Activated T-cell treated with anti-CD3 and anti-CD28 coated beads, Interleukin-2, amount 50 U/mL, for 4 hours (primary cell): Measurements from ENCODE around the gene TNRC18. TPM values are rescaled to one million over a fixed set of nuclear protein-coding genes. Genes with fewer than 3 reads are reported as not detected.
"Not testable (repeated sequence)": the region's sequence is repeated elsewhere in the genome, so short reads cannot be mapped to it uniquely, and the experiment has no call there.

Experiments
- ATAC-seq, 2 donors: fragments of 200-7000 bp; cut with Tn5 transposase; one replicate each; pipeline ENCODE4 v1.10.0; 2021
- DNase-seq: peaks from one replicate; pipeline ENCODE4 v3.0.0-alpha.2; 2020
- H3K27me3 Mint-ChIP-seq: one replicate; pipeline ENCODE4 v1.8.0; 2021; ENCODE audit warnings: low read depth, mixed read lengths
- H3K36me3 Mint-ChIP-seq: one replicate; pipeline ENCODE4 v1.8.0; 2022; ENCODE audit warnings: mixed read lengths; ENCODE audit not compliant: insufficient read depth
- H3K4me1 Mint-ChIP-seq: one replicate; pipeline ENCODE4 v1.8.0; 2021; ENCODE audit warnings: low read depth, mixed read lengths
- H3K4me3 Mint-ChIP-seq: one replicate; pipeline ENCODE4 v1.8.0; 2021; ENCODE audit warnings: mild to moderate bottlenecking, moderate library complexity, mixed read lengths
- H3K9me3 Mint-ChIP-seq: one replicate; pipeline ENCODE4 v1.8.0; 2021; ENCODE audit warnings: mixed read lengths
- total RNA-seq, 3 donors: library from RNA; stranded (reverse); gene quantifications; one replicate each; pipeline ENCODE4 v1.2.1, GENCODE V29; 2021

TNRC18 gene
- total RNA-seq = 10 to 100 TPM; 45.4 to 55.2 (median 48.4) TPM

DNA sequence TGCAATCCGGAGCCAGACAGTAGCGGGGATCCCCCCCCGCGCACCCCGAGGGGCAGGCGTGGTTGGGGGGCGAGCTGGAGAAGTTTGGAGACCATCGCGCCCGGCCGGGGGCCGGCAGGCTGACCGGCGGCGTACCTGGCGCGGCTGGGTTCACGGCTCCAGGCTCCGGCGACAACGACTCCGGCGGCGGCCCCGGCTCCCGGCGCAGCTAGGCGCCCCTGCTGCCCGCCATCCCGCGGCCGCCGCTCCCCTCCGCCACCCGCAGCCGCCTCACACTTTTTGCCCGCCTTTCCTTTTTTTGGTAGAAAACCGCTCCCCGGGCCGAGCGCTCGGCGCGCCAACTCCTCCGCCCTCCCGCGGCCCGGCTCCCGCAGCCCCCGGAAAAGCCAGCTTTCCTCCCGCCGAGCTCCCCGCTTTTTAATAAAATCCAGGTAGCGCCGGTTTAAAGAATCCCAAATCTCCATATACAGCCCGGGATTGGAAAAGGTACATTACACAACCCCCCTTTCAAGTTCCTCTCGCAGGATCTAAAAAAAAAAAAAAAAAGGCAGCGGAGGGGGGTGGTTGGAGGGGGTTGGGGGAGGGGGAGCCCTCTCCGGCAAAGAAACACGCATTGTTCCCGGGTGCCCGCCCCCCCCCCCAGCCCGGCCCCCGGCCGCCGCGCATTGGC lies at the start of gene TNRC18:
TNRC18 (minus strand) TSS at position 529 of the 670 bp plus-strand sequence. CDS start 2,588 bp downstream, outside the sequence.
- H3K27me3 Mint-ChIP-seq = peaks cover 64% of the 10 kb centered on the region
- no peak for DNase-seq
- H3K4me1 Mint-ChIP-seq = peaks cover 47% of the 10 kb centered on the region
- no peaks in the 10 kb centered on the region for H3K9me3 Mint-ChIP-seq
- H3K4me3 Mint-ChIP-seq = peak within 1 kb of the TSS; percentile 76
- H3K36me3 Mint-ChIP-seq = no peaks in the 10 kb centered on the region
- ATAC-seq = no peak

DNA sequence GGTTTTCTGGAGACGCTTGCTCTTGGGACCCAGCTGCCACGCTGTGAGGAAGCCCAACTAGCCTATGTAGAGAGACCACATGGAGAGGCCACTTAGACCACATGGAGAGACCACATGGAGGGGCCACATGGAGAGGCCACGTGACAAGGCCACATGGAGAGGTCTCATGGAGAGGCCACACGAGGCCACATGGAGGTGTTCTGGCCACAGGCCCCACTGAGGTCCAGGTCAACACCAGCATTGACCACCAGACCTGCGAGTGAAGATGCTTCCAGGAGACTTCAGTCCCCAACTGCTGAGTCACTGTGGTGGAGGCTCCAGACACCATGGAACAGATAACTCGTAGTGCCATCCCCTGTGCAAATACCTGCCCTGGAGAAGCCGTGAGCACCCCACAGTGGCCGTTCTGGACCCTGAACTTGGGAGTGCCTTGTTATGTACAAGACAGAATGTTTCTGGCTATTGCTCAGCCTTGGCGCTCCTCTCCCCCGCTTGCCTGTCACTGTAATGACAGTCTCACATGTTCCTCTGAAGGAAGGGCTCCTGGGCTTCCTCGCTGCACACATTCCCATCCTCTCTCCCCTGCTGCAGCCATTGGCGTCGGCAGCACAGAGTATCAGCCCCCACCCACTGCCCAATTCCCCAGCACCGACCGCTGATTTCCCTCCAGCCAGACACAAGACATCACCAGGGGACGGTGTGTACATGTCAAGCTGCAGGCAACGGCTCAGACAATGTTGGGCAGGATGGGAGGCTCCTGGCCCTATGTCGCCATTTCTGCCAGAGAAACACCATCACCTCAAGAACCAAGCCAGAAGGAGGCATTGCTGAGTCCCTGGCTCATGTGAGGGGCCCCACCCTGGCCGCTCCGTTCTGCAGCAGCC lies 49.0 kb upstream of the TNRC18 start:
- DNase-seq (no peak), ATAC-seq (no peak)
- no peaks in the 10 kb centered on the region for H3K4me1 Mint-ChIP-seq

GRCh38 chr7:5471623-5472022 lies 48.0 kb upstream of the TNRC18 start:
- not testable (repeated sequence) for DNase-seq, H3K36me3 Mint-ChIP-seq, ATAC-seq, H3K27me3 Mint-ChIP-seq, H3K4me1 Mint-ChIP-seq, H3K9me3 Mint-ChIP-seq, H3K4me3 Mint-ChIP-seq

More for the DNA sequence above, 49.0 kb upstream of the TNRC18 start:
- Mint-ChIP-seq H3K9me3 (no peaks in the 10 kb centered on the region), H3K4me3 (no peak overlapping the region), H3K27me3 (no peaks in the 10 kb centered on the region), H3K36me3 (peaks cover 6% of the 10 kb centered on the region)

- no peak for ATAC-seq
- Mint-ChIP-seq H3K9me3 (no peaks in the 10 kb centered on the region), H3K36me3 (peaks cover 6% of the 10 kb centered on the region), H3K4me3 (no peak overlapping the region), H3K4me1 (no peaks in the 10 kb centered on the region), H3K27me3 (no peaks in the 10 kb centered on the region)
- DNase-seq = no peak
Observed at GRCh38 chr7:5470816-5471215, 47.2 kb upstream of the TNRC18 start.

GRCh38 chr7:5470167-5470532 lies 46.5 kb upstream of the TNRC18 start:
- peaks cover 6% of the 10 kb centered on the region for H3K36me3 Mint-ChIP-seq
- ATAC-seq (no peak), DNase-seq (no peak)
- H3K4me1 Mint-ChIP-seq = no peaks in the 10 kb centered on the region
- no peaks in the 10 kb centered on the region for H3K27me3 Mint-ChIP-seq
- no peaks in the 10 kb centered on the region for H3K9me3 Mint-ChIP-seq
- no peak overlapping the region for H3K4me3 Mint-ChIP-seq

DNA sequence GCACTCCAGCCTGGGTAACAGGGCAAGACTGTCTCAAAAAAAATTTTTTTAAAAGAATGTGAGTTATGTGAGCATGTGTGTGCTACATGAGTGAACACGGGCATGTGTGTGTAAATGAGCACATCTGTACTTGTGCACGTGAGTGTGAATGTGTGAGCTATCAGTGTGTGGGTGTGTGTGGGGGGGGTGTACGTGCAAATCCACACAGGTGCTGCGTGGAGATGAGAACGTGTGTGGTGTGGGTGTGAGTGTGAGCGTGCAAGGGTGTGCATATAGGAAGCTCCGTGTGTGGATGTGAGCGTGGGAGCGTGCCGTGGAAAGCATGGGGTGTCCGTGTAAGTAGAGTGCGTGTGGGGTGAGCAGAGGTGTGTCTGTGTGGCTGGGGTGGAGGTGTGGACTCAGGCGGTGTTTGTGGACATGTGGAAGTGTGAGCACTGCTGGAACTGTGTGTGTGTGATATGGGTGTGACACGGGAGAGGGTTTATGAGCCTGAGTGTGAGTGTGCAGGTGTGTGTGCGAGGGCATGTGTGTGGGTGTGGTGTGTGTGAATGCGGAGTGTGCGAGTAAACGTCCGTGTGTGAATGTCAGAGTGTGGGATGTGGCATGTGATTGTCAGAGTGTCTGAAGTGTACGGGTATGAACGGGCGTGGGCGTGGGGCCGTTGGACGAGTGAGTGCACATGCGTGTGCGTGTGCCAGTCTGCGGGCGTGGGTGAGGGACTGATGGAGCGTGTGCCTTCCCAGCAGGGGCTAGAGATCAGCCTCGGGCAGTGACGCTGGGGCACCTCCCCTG lies 45.9 kb upstream of the TNRC18 start:
- no peaks in the 10 kb centered on the region for H3K9me3 Mint-ChIP-seq
- DNase-seq = no peak
- peaks cover 6% of the 10 kb centered on the region for H3K36me3 Mint-ChIP-seq
- ATAC-seq = no peak
- no peaks in the 10 kb centered on the region for H3K4me1 Mint-ChIP-seq
- H3K27me3 Mint-ChIP-seq = no peaks in the 10 kb centered on the region
- H3K4me3 Mint-ChIP-seq = no peak overlapping the region

- Mint-ChIP-seq H3K4me1 (no peaks in the 10 kb centered on the region), H3K9me3 (no peaks in the 10 kb centered on the region), H3K4me3 (no peak overlapping the region), H3K27me3 (no peaks in the 10 kb centered on the region), H3K36me3 (peaks cover 6% of the 10 kb centered on the region)
- no peak for ATAC-seq
- DNase-seq = no peak
Observed at GRCh38 chr7:5467645-5468044, 44.0 kb upstream of the TNRC18 start.

DNA sequence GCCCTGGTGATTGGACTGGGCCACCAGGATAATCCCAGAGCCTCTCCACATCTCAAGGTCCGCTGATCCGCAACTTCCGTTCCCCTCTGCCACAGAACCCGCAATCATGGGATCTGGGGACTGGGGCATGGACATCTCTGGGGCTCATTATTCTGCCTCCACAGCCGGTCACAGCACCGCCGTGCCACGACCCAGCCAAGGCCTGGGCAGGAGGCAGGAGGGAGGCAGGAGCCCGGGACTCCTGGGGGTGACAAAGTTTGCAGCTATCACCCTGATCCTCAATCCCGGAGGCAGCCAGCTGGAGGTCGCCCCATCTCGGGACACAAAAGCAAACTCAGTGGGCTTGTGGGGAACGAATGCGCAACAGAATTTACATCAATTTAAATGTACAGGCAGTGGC lies 42.9 kb upstream of the TNRC18 start:
- no peaks in the 10 kb centered on the region for H3K27me3 Mint-ChIP-seq
- no peak for DNase-seq
- H3K9me3 Mint-ChIP-seq = no peaks in the 10 kb centered on the region
- H3K4me3 Mint-ChIP-seq = no peak overlapping the region
- peaks cover 6% of the 10 kb centered on the region for H3K36me3 Mint-ChIP-seq
- no peak for ATAC-seq
- no peaks in the 10 kb centered on the region for H3K4me1 Mint-ChIP-seq

DNA sequence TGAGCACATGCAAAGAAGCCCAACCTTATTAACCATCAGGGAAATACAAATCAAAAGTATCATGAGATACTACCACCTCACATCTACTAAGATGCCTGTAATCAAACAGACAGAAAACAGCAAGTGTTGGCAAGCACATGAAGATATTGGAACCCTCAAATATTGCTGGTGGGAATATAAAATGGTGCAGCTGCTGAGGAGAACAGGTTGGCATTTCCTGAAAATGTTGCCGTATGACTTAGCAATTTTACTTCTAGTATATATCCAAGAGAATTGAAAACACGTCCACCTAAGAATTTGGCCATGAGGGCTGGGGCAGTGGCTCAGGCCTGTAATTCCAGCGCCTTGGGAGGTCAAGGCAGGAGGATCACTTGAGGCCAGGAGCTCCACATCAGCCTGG lies 39.4 kb upstream of the TNRC18 start:
- H3K4me1 Mint-ChIP-seq = no peaks in the 10 kb centered on the region
- no peaks in the 10 kb centered on the region for H3K36me3 Mint-ChIP-seq

DNA sequence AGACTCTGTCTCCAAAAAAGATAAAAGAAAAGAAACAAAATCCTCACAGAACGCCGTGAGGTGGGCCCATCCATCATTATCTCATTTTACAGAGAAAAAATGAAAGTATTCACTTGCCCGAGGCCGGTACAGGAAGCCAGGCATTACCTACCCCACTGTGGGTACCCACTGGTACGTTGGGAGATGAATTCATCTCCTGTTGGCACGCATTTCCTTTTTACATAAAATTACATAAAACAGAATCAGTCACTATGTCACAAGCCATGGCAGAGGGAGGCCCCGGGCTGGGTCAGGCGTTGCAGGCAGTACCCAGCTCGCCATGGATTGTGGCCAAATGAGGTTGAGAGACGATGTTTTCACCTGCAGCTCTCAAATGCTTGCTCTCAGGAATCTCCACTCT lies 38.6 kb upstream of the TNRC18 start:
- Mint-ChIP-seq H3K9me3 (no peaks in the 10 kb centered on the region), H3K4me3 (no peak overlapping the region), H3K36me3 (no peaks in the 10 kb centered on the region), H3K27me3 (peaks cover 2% of the 10 kb centered on the region), H3K4me1 (no peaks in the 10 kb centered on the region)
- DNase-seq = no peak
- ATAC-seq = no peak

More for the DNA sequence above, 39.4 kb upstream of the TNRC18 start:
- H3K27me3 Mint-ChIP-seq = peaks cover 2% of the 10 kb centered on the region
- no peak overlapping the region for H3K4me3 Mint-ChIP-seq
- no peak for ATAC-seq
- no peak for DNase-seq
- H3K9me3 Mint-ChIP-seq = no peaks in the 10 kb centered on the region

DNA sequence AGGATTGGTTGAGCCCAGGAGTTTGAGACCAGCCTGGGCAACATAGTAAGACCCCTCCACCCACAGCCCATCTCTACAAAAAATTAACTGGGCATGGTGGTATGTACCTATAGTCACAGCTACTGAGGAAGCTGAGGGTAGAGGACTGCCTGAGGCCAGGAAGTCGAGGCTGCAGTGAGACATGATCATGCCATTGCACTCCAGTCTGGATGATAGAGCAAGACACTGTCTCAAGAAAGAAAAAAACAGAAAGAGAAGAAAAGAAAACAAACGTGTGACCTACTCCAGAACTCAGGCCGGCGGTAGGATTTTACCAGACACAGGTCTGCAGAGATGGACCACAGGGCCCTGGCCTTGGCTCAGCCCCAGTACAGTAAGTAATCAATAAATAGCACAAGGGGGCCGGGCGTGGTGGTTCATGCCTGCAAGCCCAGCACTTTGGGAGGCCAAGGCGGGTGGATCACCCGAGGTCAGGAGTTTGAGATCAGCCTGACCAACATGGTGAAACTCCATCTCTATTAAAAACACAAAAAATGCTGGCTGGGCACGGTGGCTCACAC lies 35.4 kb upstream of the TNRC18 start:
- peaks cover 2% of the 10 kb centered on the region for H3K36me3 Mint-ChIP-seq
- no peak for DNase-seq
- peaks cover 4% of the 10 kb centered on the region for H3K27me3 Mint-ChIP-seq
- H3K4me3 Mint-ChIP-seq = no peak overlapping the region
- no peaks in the 10 kb centered on the region for H3K4me1 Mint-ChIP-seq
- H3K9me3 Mint-ChIP-seq = no peaks in the 10 kb centered on the region
- ATAC-seq = no peak

- ATAC-seq (no peak), DNase-seq (no peak)
- Mint-ChIP-seq H3K36me3 (peaks cover 2% of the 10 kb centered on the region), H3K9me3 (no peaks in the 10 kb centered on the region), H3K27me3 (peaks cover 6% of the 10 kb centered on the region), H3K4me1 (no peaks in the 10 kb centered on the region), H3K4me3 (no peak overlapping the region)
Observed at GRCh38 chr7:5457245-5457735, 33.7 kb upstream of the TNRC18 start.

DNA sequence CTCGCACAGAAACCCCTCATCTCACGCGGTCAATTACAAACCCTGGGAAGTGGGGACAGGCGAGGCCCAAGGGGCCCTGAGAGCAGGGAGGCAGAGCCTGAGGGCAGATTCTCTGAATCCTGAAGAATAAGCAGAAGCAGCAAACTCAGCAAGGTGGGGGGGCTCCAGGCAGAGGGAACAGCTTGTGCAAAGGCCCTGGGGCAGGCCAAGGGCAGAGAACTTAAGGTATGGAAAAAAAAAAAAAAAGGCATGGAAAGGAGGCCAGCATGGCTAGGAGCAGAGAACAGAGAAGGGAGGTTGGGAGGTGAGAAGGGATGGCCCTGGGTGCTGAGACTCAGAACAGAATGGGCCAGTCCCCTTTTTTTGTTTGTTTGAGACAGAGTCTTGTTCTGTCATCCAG lies 32.8 kb upstream of the TNRC18 start:
- no peak for DNase-seq
- no peak for ATAC-seq
- H3K27me3 Mint-ChIP-seq = peaks cover 6% of the 10 kb centered on the region
- no peaks in the 10 kb centered on the region for H3K9me3 Mint-ChIP-seq
- no peak overlapping the region for H3K4me3 Mint-ChIP-seq
- H3K4me1 Mint-ChIP-seq = no peaks in the 10 kb centered on the region
- peaks cover 2% of the 10 kb centered on the region for H3K36me3 Mint-ChIP-seq

- H3K27me3 Mint-ChIP-seq = peaks cover 6% of the 10 kb centered on the region
- H3K9me3 Mint-ChIP-seq = no peaks in the 10 kb centered on the region
- DNase-seq (no peak), ATAC-seq (no peak)
- peaks cover 2% of the 10 kb centered on the region for H3K36me3 Mint-ChIP-seq
- no peak overlapping the region for H3K4me3 Mint-ChIP-seq
- H3K4me1 Mint-ChIP-seq = no peaks in the 10 kb centered on the region
Observed at GRCh38 chr7:5455581-5456219, 32.1 kb upstream of the TNRC18 start.
